ENCODE measurements around the gene DDT. TPM values are rescaled to one million over a fixed set of nuclear protein-coding genes. Genes with fewer than 3 reads are reported as not detected.
"Not testable (repeated sequence)": the region's sequence is repeated elsewhere in the genome, so short reads cannot be mapped to it uniquely, and the experiment has no call there.

DDT gene
- total RNA-seq, 1 donor = 80.3 TPM

DNA sequence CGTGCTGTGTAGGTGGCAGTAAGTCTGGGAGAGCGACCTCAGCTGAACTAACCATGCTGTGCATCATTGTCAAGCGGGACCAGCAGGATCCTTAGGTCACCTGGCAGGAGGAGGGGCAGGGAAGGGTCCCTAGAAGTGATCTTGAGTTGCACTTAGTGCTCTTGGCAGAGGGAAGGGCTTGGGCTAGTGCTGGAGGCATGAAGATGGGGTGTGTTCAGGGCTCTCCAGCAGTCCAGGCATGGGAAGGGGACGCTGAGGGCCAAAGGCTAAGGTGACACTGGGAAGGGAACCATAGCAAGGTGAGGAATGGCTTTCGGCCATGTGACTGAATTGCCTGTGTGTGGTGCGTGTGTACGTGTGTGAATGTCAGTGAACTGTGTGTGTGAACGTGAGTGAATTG lies 11.8 kb upstream of the DDT start:
- H3K27me3 ChIP-seq (ENCODE audit: insufficient read depth, low read length); H3K9me3 ChIP-seq (ENCODE audit: low read depth, low read length); H4K20me1 ChIP-seq (ENCODE audit: insufficient read depth, low read length); H3K79me2 ChIP-seq (ENCODE audit: insufficient read depth, low read length); H3K4me3 ChIP-seq (ENCODE audit: insufficient read depth, low read length); DNase-seq (ENCODE audit: insufficient read length, low spot score, missing footprints); H3K4me2 ChIP-seq (ENCODE audit: insufficient read depth, low read length); H3K36me3 ChIP-seq (ENCODE audit: insufficient read depth, low read length); H3K4me1 ChIP-seq (ENCODE audit: insufficient read depth, low read length); H3K27ac ChIP-seq (ENCODE audit: low read depth, low read length); H2AFZ ChIP-seq (ENCODE audit: low read length): not testable (repeated sequence)

DNA sequence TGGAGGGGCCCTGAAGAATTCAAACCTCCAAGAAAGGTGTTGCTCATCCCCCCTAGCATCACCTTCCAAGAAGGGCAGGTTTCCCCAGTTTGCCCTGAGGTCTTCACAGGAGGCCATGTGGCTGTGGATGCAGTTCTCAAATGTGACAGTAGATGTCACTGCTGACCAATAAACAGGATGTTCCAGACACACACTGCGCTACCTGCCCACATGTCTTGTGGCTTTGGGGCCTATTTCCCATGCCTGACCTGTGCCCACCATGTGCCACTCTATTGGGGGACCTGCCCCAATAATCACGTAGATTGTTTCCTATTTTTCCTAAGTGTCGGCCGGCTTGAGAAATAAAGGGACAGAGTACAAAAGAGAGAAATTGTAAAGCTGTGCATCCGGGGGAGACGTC lies 10.2 kb upstream of the DDT start:
- no peak overlapping the region for H2AFZ ChIP-seq (ENCODE audit: low read length)

DNA sequence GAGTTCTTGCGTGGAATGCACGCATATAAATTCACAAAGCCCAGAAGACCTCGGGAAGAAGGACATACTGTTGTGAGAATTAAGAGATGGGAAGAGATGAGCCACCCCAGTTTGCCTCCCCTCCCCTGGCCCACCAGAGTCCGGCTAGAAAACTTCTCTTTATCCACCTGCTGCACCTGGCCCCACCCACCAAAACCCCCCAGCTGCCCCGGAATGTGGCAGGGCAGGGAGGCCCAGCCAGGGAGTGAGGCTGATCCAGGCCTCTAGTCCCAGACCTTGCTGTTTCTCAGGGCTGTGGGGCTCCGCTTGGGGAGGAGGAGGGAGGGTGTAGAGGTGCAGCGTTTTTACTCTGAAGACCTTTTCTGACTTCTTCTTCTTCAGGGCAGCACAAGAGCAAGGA lies 6.3 kb upstream of the DDT start:
- not testable (repeated sequence) for H3K4me2 ChIP-seq (ENCODE audit: insufficient read depth, low read length); H3K27me3 ChIP-seq (ENCODE audit: insufficient read depth, low read length); H3K36me3 ChIP-seq (ENCODE audit: insufficient read depth, low read length); H3K9me3 ChIP-seq (ENCODE audit: low read depth, low read length); H3K4me1 ChIP-seq (ENCODE audit: insufficient read depth, low read length); H3K79me2 ChIP-seq (ENCODE audit: insufficient read depth, low read length); H3K4me3 ChIP-seq (ENCODE audit: insufficient read depth, low read length); H4K20me1 ChIP-seq (ENCODE audit: insufficient read depth, low read length); H3K27ac ChIP-seq (ENCODE audit: low read depth, low read length); DNase-seq (ENCODE audit: insufficient read length, low spot score, missing footprints); H2AFZ ChIP-seq (ENCODE audit: low read length)

More for the DNA sequence above, 10.2 kb upstream of the DDT start:
- H3K27ac ChIP-seq (ENCODE audit: low read depth, low read length) = no peak overlapping the region
- no peak overlapping the region for H3K4me3 ChIP-seq (ENCODE audit: insufficient read depth, low read length)
- TF ChIP-seq, protein P1, sequence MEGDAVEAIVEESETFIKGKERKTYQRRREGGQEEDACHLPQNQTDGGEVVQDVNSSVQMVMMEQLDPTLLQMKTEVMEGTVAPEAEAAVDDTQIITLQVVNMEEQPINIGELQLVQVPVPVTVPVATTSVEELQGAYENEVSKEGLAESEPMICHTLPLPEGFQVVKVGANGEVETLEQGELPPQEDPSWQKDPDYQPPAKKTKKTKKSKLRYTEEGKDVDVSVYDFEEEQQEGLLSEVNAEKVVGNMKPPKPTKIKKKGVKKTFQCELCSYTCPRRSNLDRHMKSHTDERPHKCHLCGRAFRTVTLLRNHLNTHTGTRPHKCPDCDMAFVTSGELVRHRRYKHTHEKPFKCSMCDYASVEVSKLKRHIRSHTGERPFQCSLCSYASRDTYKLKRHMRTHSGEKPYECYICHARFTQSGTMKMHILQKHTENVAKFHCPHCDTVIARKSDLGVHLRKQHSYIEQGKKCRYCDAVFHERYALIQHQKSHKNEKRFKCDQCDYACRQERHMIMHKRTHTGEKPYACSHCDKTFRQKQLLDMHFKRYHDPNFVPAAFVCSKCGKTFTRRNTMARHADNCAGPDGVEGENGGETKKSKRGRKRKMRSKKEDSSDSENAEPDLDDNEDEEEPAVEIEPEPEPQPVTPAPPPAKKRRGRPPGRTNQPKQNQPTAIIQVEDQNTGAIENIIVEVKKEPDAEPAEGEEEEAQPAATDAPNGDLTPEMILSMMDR (IDR thresholded peaks at IDR 0.05; ENCODE audit: extremely low read depth, low read depth, low read length) = peak; percentile 53
- peak; percentile 35 for DNase-seq (ENCODE audit: insufficient read length, low spot score, missing footprints)
- H3K27me3 ChIP-seq (ENCODE audit: insufficient read depth, low read length) = no peaks in the 10 kb centered on the region
- H3K36me3 ChIP-seq (ENCODE audit: insufficient read depth, low read length) = no peaks in the 10 kb centered on the region
- H3K4me1 ChIP-seq (ENCODE audit: insufficient read depth, low read length) = peaks cover under 1% of the 10 kb centered on the region
- no peaks in the 10 kb centered on the region for H3K79me2 ChIP-seq (ENCODE audit: insufficient read depth, low read length)
- no peak overlapping the region for H3K4me2 ChIP-seq (ENCODE audit: insufficient read depth, low read length)
- no peaks in the 10 kb centered on the region for H4K20me1 ChIP-seq (ENCODE audit: insufficient read depth, low read length)
- no peaks in the 10 kb centered on the region for H3K9me3 ChIP-seq (ENCODE audit: low read depth, low read length)

DNA sequence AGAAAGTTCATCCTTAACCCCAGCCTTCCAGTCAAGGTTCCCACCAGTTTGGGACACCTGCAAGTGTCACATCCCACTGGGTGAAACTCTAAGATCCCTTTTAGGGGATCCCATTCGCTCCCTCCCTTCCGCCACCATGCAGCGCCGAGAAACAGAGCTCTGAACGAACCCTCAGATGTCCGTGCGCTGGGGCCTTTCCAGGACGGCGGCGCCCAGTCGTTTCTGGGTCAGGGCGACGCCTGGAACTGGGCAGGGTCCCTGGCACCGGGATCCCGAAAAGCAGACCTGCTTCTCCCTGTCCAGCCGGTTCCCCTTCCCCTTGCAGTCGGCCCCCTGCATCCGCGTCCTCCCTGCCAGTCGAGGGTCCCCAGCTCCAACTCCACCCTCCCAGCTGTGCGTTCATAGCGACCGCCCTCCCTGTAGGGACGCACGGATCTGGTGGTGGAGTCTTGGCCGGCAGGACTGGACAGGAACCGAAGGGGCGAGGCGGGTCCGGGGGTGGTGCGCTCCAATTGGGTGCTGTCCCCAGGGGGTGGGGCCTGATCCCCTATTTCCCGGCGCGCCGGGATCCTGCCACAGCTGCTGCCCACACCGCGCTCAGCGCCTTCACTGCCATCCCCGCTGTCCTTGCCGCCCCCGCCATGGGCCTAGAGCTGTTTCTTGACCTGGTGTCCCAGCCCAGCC lies 5.5 kb upstream of the DDT start, which contains the start of gene GSTT2:
GSTT2 (plus strand) TSS at position 578 of the 684 bp plus-strand sequence.
- H2AFZ ChIP-seq (ENCODE audit: low read length); H3K9me3 ChIP-seq (ENCODE audit: low read depth, low read length); H3K27ac ChIP-seq (ENCODE audit: low read depth, low read length); H3K79me2 ChIP-seq (ENCODE audit: insufficient read depth, low read length); H3K4me1 ChIP-seq (ENCODE audit: insufficient read depth, low read length); DNase-seq (ENCODE audit: insufficient read length, low spot score, missing footprints); H3K36me3 ChIP-seq (ENCODE audit: insufficient read depth, low read length); H3K27me3 ChIP-seq (ENCODE audit: insufficient read depth, low read length); H3K4me2 ChIP-seq (ENCODE audit: insufficient read depth, low read length); H3K4me3 ChIP-seq (ENCODE audit: insufficient read depth, low read length); H4K20me1 ChIP-seq (ENCODE audit: insufficient read depth, low read length): not testable (repeated sequence)

DNA sequence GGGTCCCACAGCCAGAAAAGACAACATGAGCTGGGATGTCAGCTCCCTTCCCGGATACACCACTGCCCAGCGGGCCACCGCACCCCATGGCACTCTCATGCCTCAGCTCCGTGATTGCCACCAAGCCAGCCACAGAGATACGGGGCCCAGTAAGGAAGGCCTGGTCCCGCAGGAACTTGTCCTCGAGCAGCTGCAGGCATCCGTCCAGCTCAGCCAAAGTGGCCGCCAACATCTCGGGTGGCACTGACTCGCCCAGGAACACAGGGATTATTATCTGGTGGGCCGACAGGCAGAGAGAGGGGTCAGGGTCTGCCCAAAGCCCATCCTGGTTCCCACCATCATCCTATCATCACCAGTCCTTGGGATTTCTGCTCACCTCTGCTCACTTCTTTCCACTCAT lies 3.1 kb upstream of the DDT start:
- not testable (repeated sequence) for H3K27me3 ChIP-seq (ENCODE audit: insufficient read depth, low read length); H3K4me2 ChIP-seq (ENCODE audit: insufficient read depth, low read length); H3K27ac ChIP-seq (ENCODE audit: low read depth, low read length); H4K20me1 ChIP-seq (ENCODE audit: insufficient read depth, low read length); H3K79me2 ChIP-seq (ENCODE audit: insufficient read depth, low read length); H3K9me3 ChIP-seq (ENCODE audit: low read depth, low read length); DNase-seq (ENCODE audit: insufficient read length, low spot score, missing footprints); H3K4me1 ChIP-seq (ENCODE audit: insufficient read depth, low read length); H3K4me3 ChIP-seq (ENCODE audit: insufficient read depth, low read length); H3K36me3 ChIP-seq (ENCODE audit: insufficient read depth, low read length); H2AFZ ChIP-seq (ENCODE audit: low read length)

DNA sequence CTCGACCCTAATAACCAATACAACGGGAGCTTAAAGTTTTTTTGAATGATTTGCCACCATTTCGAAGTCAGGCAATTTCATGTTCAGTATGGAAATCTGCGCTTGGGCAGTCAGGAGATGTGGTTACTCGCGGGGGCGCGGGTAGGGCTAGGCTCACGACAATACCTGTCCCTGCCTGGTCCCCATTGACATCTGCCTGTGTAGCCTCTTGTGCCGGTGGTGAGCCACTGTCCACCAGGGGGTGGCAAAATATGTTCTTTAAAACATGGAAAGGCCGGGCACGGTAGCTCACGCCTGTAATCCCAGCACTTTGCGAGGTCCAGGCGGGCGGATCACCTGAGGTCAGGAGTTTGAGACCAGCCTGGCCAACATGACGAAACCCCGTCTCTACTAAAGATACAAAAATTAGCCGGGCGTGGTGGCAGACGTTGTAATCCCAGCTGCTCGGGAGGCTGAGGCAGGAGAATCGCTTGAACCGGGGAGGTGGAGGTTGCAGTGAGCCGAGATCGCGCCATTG lies 653 bp upstream of the DDT start:
- not testable (repeated sequence) for H3K9me3 ChIP-seq (ENCODE audit: low read depth, low read length); H2AFZ ChIP-seq (ENCODE audit: low read length); H3K4me2 ChIP-seq (ENCODE audit: insufficient read depth, low read length); H3K27ac ChIP-seq (ENCODE audit: low read depth, low read length); H3K4me3 ChIP-seq (ENCODE audit: insufficient read depth, low read length); H3K4me1 ChIP-seq (ENCODE audit: insufficient read depth, low read length); H3K27me3 ChIP-seq (ENCODE audit: insufficient read depth, low read length); DNase-seq (ENCODE audit: insufficient read length, low spot score, missing footprints); H4K20me1 ChIP-seq (ENCODE audit: insufficient read depth, low read length)
- peaks cover 21% of the 10 kb centered on the region for H3K79me2 ChIP-seq (ENCODE audit: insufficient read depth, low read length)
- peaks cover 20% of the 10 kb centered on the region for H3K36me3 ChIP-seq (ENCODE audit: insufficient read depth, low read length)

DNA sequence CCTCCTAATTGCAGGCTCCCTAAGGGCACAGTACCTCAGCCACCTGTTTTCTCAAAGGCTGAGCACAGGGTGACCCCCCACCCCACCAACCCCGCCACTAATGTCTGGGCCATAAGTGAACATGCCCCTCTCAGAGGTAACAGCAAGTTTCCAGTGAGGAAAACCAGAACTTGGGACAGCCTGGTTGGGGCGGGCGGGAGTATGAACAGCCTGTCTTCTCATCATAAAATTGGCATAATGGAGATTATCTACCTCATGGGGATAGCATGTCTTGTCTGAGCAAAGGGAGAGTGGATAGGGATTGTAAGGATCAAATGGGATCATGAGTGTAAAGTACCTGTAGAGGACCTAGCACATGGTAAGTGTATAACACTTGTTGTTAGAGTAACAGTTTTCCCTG lies 2.3 kb downstream of the DDT start:
- Histone ChIP-seq H3K36me3 (ENCODE audit: insufficient read depth, low read length) (peaks cover 29% of the 10 kb centered on the region), H3K79me2 (ENCODE audit: insufficient read depth, low read length) (peaks cover 30% of the 10 kb centered on the region)
- H3K27ac ChIP-seq (ENCODE audit: low read depth, low read length); H3K4me3 ChIP-seq (ENCODE audit: insufficient read depth, low read length); DNase-seq (ENCODE audit: insufficient read length, low spot score, missing footprints); H4K20me1 ChIP-seq (ENCODE audit: insufficient read depth, low read length); H3K4me2 ChIP-seq (ENCODE audit: insufficient read depth, low read length); H3K9me3 ChIP-seq (ENCODE audit: low read depth, low read length); H3K4me1 ChIP-seq (ENCODE audit: insufficient read depth, low read length); H3K27me3 ChIP-seq (ENCODE audit: insufficient read depth, low read length); H2AFZ ChIP-seq (ENCODE audit: low read length): not testable (repeated sequence)

All from osteoblast (primary cell).